MCF 10A (cell line): ENCODE results near the gene MGAT5B. TPM values are rescaled to one million over a fixed set of nuclear protein-coding genes. Genes with fewer than 3 reads are reported as not detected.

Experiments
- BruUV-seq: library from RNA; stranded (reverse); fragments of 400-500 nt; replicated peaks from 2 replicates; lab custom pipeline; 2021; lab: Mats Ljungman, UMichigan
- CTCF ChIA-PET: fragments of 300-600 bp; sonication (Branson Sonifier 250); formaldehyde crosslinking; extraction: SDS; loops from one replicate; lab custom pipeline; 2021; ENCODE audit warnings: antibody characterized with exemption, inconsistent platforms; lab: Yijun Ruan, JAX
- POLR2A ChIA-PET: fragments of 300-600, 350-650 bp; sonication (Branson Sonifier 250); formaldehyde crosslinking; extraction: SDS; loops from one replicate; lab custom pipeline; 2020; ENCODE audit warnings: antibody characterized with exemption, inconsistent platforms; lab: Yijun Ruan, JAX
- DNase-seq: peaks from one replicate; pipeline ENCODE4 v3.0.0-alpha.2; 2018; ENCODE audit not compliant: unreplicated experiment
- H3K27ac Mint-ChIP-seq: one replicate; pipeline ENCODE4 v1.8.0; 2022; ENCODE audit warnings: mild to moderate bottlenecking, low read depth, mixed read lengths; ENCODE audit not compliant: unreplicated experiment
- H3K27me3 Mint-ChIP-seq: one replicate; pipeline ENCODE4 v1.8.0; 2022; ENCODE audit warnings: mixed read lengths; ENCODE audit not compliant: insufficient read depth, unreplicated experiment
- H3K36me3 Mint-ChIP-seq: one replicate; pipeline ENCODE4 v1.8.0; 2022; ENCODE audit warnings: mild to moderate bottlenecking, moderate library complexity, mixed read lengths; ENCODE audit not compliant: insufficient read depth, unreplicated experiment
- H3K4me1 Mint-ChIP-seq: one replicate; pipeline ENCODE4 v1.8.0; 2022; ENCODE audit warnings: mixed read lengths; ENCODE audit not compliant: insufficient read depth, unreplicated experiment
- H3K4me3 Mint-ChIP-seq: one replicate; pipeline ENCODE4 v1.8.0; 2022; ENCODE audit warnings: mild to moderate bottlenecking, moderate library complexity, mixed read lengths; ENCODE audit not compliant: unreplicated experiment
- H3K9me3 Mint-ChIP-seq: one replicate; pipeline ENCODE4 v1.8.0; 2022; ENCODE audit warnings: mixed read lengths; ENCODE audit not compliant: unreplicated experiment
- CTCF ChIP-seq: fragments of 200-600 bp; IDR thresholded peaks from one replicate; pipeline ENCODE4 v1.8.0; 2022; ENCODE audit warnings: antibody characterized with exemption, mild to moderate bottlenecking; ENCODE audit not compliant: unreplicated experiment
- intact Hi-C: fragments of 100-400 bp; cut with micrococcal nuclease; formaldehyde crosslinking; loops from 2 replicates; pipeline ENCODE4 v1.14.1; 2022
- total RNA-seq: library from RNA; stranded (reverse); gene quantifications from 2 replicates; pipeline ENCODE4 v1.2.3, GENCODE V29; 2022

MGAT5B gene
- total RNA-seq, 1 experiment from 2014 or later, result 1.7 TPM

GRCh38 chr17:76866203-76866602 is 2.0 kb upstream of the MGAT5B start:
- no peak for TF ChIP-seq CTCF
- ChIA-PET CTCF (interaction anchor here (2.2 kb wide), 1 partner anchor 190 kb away, joined by 12 read pairs; no protein-coding TSS in a partner anchor), POLR2A (no interaction called here)
- BruUV-seq, result no TSS peak
- H3K9me3 Mint-ChIP-seq, result no peaks in the 10 kb centered on the region
- intact Hi-C loops, result no loop called here
- no peak overlapping the region for H3K4me3 Mint-ChIP-seq
- DNase-seq, result no peak
- H3K4me1 Mint-ChIP-seq, result peaks cover 10% of the 10 kb centered on the region
- H3K27ac Mint-ChIP-seq, result no peak overlapping the region
- H3K27me3 Mint-ChIP-seq, result no peaks in the 10 kb centered on the region
- H3K36me3 Mint-ChIP-seq, result no peaks in the 10 kb centered on the region

- no peak overlapping the region for H3K27ac Mint-ChIP-seq
- no peaks in the 10 kb centered on the region for H3K9me3 Mint-ChIP-seq
- peak; percentile 30 for DNase-seq
- no TSS peak for BruUV-seq
- CTCF ChIA-PET, result interaction anchor here (0.6 to 2.4 kb wide), 16 partner anchors 10 to 239 kb away, joined by 3 to 51 read pairs (median 4); no protein-coding TSS in a partner anchor
- intact Hi-C loops, result loop anchor here (1.0 kb wide), 1 partner anchor 199 kb away; no protein-coding TSS in a partner anchor
- H3K4me1 Mint-ChIP-seq, result peaks cover 15% of the 10 kb centered on the region
- no peak for TF ChIP-seq CTCF
- POLR2A ChIA-PET, result interaction anchor here (1.2 to 1.6 kb wide), 3 partner anchors 189 to 388 kb away, joined by 4 to 12 read pairs (median 9); no protein-coding TSS in a partner anchor
- H3K36me3 Mint-ChIP-seq, result no peaks in the 10 kb centered on the region
- peak overlapping the region; percentile 58 for H3K4me3 Mint-ChIP-seq
- H3K27me3 Mint-ChIP-seq, result no peaks in the 10 kb centered on the region
Measured at GRCh38 chr17:76866774-76867577, 1.2 kb upstream of the MGAT5B start.

- no peak for DNase-seq
- Mint-ChIP-seq H3K36me3 (no peaks in the 10 kb centered on the region), H3K27me3 (no peaks in the 10 kb centered on the region), H3K9me3 (no peaks in the 10 kb centered on the region), H3K4me3 (peak overlapping the region; percentile 58), H3K27ac (no peak overlapping the region), H3K4me1 (peaks cover 22% of the 10 kb centered on the region)
- CTCF ChIA-PET, result interaction anchor here (0.6 to 2.4 kb wide), 27 partner anchors 10 to 387 kb away, joined by 3 to 51 read pairs (median 4); no protein-coding TSS in a partner anchor
- BruUV-seq, result no TSS peak
- no peak for TF ChIP-seq CTCF
- POLR2A ChIA-PET, result interaction anchor here (1.2 to 1.6 kb wide), 4 partner anchors 13 to 388 kb away, joined by 3 to 12 read pairs (median 6); no protein-coding TSS in a partner anchor
- intact Hi-C loops, result loop anchor here (1.0 kb wide), 2 partner anchors 189 to 199 kb away; no protein-coding TSS in a partner anchor
Measured at GRCh38 chr17:76867578-76868175, 527 bp upstream of the MGAT5B start.
